ENCODE measurements around the gene HIC1. TPM values are rescaled to one million over a fixed set of nuclear protein-coding genes. Genes with fewer than 3 reads are reported as not detected.

Gene HIC1
- total RNA-seq, 1 experiment from 2014 or later = 1.4 TPM

- TF ChIP-seq REST (IDR thresholded peaks at IDR 0.05; ENCODE audit: insufficient read depth in 1 of 2, low read depth in 2 of 2, low read length in 1 of 2) (no peak), CTCF (IDR thresholded peaks at IDR 0.05) (no peak), SIN3A (IDR thresholded peaks at IDR 0.05; ENCODE audit: borderline replicate concordance, insufficient read depth, low read depth, low read length) (no peak), POLR2AphosphoS5 (IDR thresholded peaks at IDR 0.05; ENCODE audit: low read depth, low read length) (no peak), TCF7L2 (IDR thresholded peaks at IDR 0.05; ENCODE audit: low read depth, low read length) (no peak)
- ChIA-PET POLR2A (no interaction called here), CTCF (interaction anchor here (0.6 to 0.8 kb wide), 2 partner anchors 187 to 210 kb away, joined by 3 read pairs; no protein-coding TSS in a partner anchor)
- Histone ChIP-seq H3K36me3 (ENCODE audit: control insufficient read depth, insufficient read depth, low read length) (no peaks in the 10 kb centered on the region), H3K27ac (ENCODE audit: low read length) (no peak overlapping the region), H3K9me3 (ENCODE audit: control insufficient read depth, insufficient read depth, low read depth, low read length) (no peaks in the 10 kb centered on the region), H3K4me3 (ENCODE audit: low read depth in 2 of 2, low read length in 2 of 2) (no peak overlapping the region), H3K27me3 (ENCODE audit: control insufficient read depth, insufficient read depth, low read length) (no peaks in the 10 kb centered on the region), H3K4me1 (ENCODE audit: control insufficient read depth, insufficient read depth, low read length) (no peaks in the 10 kb centered on the region)
- intact Hi-C loops (cut with micrococcal nuclease; ENCODE audit: unreplicated experiment) (no loop called here), in situ Hi-C loops (cut with HindIII; ENCODE audit: low pct_unique_long_range_greater_than_20kb, low sequenced_read_pairs) (no loop called here)
- no TSS peak for BruUV-seq (replicated peaks)
- DNase-seq (ENCODE audit: low read depth, low spot score) (no peak), ATAC-seq (no peak)
Observed at GRCh38 chr17:2057760-2058585, 3.1 kb downstream of the HIC1 start.

- intact Hi-C loops (cut with micrococcal nuclease; ENCODE audit: unreplicated experiment) (no loop called here), in situ Hi-C loops (cut with HindIII; ENCODE audit: low pct_unique_long_range_greater_than_20kb, low sequenced_read_pairs) (no loop called here)
- Histone ChIP-seq H3K4me3 (ENCODE audit: low read depth in 2 of 2, low read length in 2 of 2) (no peak overlapping the region), H3K27ac (ENCODE audit: low read length) (no peak overlapping the region), H3K9me3 (ENCODE audit: control insufficient read depth, insufficient read depth, low read depth, low read length) (no peaks in the 10 kb centered on the region), H3K36me3 (ENCODE audit: control insufficient read depth, insufficient read depth, low read length) (no peaks in the 10 kb centered on the region), H3K4me1 (ENCODE audit: control insufficient read depth, insufficient read depth, low read length) (no peaks in the 10 kb centered on the region), H3K27me3 (ENCODE audit: control insufficient read depth, insufficient read depth, low read length) (no peaks in the 10 kb centered on the region)
- ChIA-PET POLR2A (no interaction called here), CTCF (interaction anchor here (0.6 to 0.8 kb wide), 3 partner anchors 173 to 210 kb away, joined by 3 read pairs; no protein-coding TSS in a partner anchor)
- TF ChIP-seq CTCF (IDR thresholded peaks at IDR 0.05) (peak; percentile 70; the same call in 1 of the 2 replicates), REST (IDR thresholded peaks at IDR 0.05; ENCODE audit: insufficient read depth in 1 of 2, low read depth in 2 of 2, low read length in 1 of 2) (no peak), POLR2AphosphoS5 (IDR thresholded peaks at IDR 0.05; ENCODE audit: low read depth, low read length) (no peak), SIN3A (IDR thresholded peaks at IDR 0.05; ENCODE audit: borderline replicate concordance, insufficient read depth, low read depth, low read length) (no peak), TCF7L2 (IDR thresholded peaks at IDR 0.05; ENCODE audit: low read depth, low read length) (no peak)
- ATAC-seq (no peak), DNase-seq (ENCODE audit: low read depth, low spot score) (no peak)
- no TSS peak for BruUV-seq (replicated peaks)
Observed at GRCh38 chr17:2058586-2059546, 4.0 kb downstream of the HIC1 start.
